Activated naive CD4-positive, alpha-beta T cell treated with Interleukin-2 at 50 U/mL for 16 hours (primary cell): ENCODE measurements around the gene OR4K13.

ENCODE experiments used
- DNase-seq: peaks from one replicate; pipeline ENCODE4 v3.0.0-alpha.2; 2020

The OR4K13 gene

GRCh38 chr14:20035938-20036337 lies at the start of gene OR4K13:
Gene OR4K13, minus strand, starts transcription at chr14:20036038. Its CDS starts 1,280 bp downstream, at chr14:20034758.
- no peak for DNase-seq

- DNase-seq: no peak
These were observed 23.9 kb upstream of the OR4K13 start, which contains the start of gene OR4L1 for GRCh38 chr14:20059745-20060144. Gene OR4L1, plus strand, starts transcription at chr14:20060045. Its CDS starts 0 bp downstream, at chr14:20060045.

GRCh38 chr14:20048202-20048601 lies 12.4 kb upstream of the OR4K13 start:
- no peak for DNase-seq

- no peak for DNase-seq
These were observed 8.4 kb upstream of the OR4K13 start for GRCh38 chr14:20044243-20044642.

GRCh38 chr14:20035449-20035848 lies 389 bp downstream of the OR4K13 start:
- DNase-seq: no peak

- no peak for DNase-seq
These were observed 4.8 kb downstream of the OR4K13 start for GRCh38 chr14:20031058-20031457.

- DNase-seq: no peak
These were observed 16.5 kb downstream of the OR4K13 start, which contains the start of gene OR4K14 for GRCh38 chr14:20019257-20019865. Gene OR4K14, minus strand, starts transcription at chr14:20019307. Its CDS starts 4,114 bp downstream, at chr14:20015193.

- DNase-seq: no peak
These were observed 27.7 kb downstream of the OR4K13 start for GRCh38 chr14:20008156-20008555.

GRCh38 chr14:20002319-20002718 lies 33.5 kb downstream of the OR4K13 start:
- no peak for DNase-seq

- no peak for DNase-seq
These were observed 34.0 kb downstream of the OR4K13 start, which contains the start of gene OR4Q2 for GRCh38 chr14:20001863-20002262. Gene OR4Q2, plus strand, starts transcription at chr14:20002163.

GRCh38 chr14:19993438-19993837 lies 42.4 kb downstream of the OR4K13 start:
- no peak for DNase-seq
